HG03565 (cell line): Measurements from ENCODE around the gene SCN5A.

Experiments used
- ATAC-seq: cut with Tn5 transposase; IDR thresholded peaks from one replicate; pipeline ENCODE4 v1.9.1; 2021; ENCODE audit warnings: mild to moderate bottlenecking, moderate library complexity; ENCODE audit not compliant: unreplicated experiment

SCN5A gene

DNA sequence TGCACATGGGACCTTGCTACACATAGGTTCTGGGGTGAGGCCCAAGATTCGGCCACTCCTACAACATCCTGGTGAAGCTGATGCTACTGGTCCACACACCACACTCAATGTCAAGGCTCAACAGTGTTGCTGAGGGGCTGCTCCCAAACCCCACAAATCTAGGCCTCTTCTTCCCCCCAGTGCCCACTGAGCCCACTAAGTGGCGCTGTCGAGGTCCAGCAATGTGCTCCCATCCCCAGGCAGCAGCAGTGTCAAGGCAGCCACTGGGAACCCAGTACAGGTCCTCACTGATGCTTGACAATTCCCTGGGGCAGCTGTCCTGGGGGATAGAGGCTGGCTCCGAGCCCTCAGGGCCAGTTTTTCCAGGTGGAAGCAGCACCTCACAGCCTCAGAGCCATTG, 21.5 kb downstream of the SCN5A start:
- no peak for ATAC-seq

GRCh38 chr3:38626171-38626570, 23.3 kb downstream of the SCN5A start:
- no peak for ATAC-seq

DNA sequence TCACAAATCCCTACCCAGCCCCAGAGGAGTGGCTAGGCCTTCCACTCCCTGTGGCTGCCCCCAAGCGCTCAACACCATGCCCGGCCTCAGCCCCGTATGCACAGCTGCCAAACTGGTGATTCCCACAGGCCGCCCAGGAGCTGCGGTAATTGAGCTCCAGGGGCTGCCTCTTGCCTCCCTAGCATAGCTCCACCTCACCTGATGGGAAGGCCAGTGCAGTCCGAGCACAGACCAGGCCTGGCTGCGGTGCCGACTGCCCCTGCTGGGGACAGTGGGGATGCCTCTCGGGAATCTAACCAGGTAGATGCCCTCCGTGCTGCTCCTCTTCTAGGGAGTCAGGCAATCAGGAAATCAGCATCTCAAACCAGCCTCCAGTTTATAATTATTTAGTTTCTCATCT, 25.9 kb downstream of the SCN5A start:
- no peak for ATAC-seq

DNA sequence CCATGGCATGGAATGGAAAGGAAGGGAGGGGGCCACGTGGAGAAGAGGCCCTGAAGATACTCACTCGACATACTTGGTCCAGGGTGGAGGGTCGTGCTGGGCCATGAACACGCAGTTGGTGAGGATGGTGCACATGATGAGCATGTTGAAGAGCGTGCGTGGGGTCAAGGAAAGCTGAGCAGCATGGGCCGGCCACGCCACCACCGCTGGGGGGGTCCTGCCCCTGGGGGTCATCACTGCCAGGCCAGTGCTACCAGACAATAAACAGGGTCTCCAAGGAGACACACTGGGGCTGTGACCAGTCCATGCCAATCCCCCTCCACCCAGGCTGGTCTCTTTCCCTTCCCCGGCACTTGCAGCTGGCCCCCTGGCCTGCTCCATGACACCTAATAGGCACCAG, 27.2 kb downstream of the SCN5A start:
- ATAC-seq, result no peak

GRCh38 chr3:38620236-38620635, 29.3 kb downstream of the SCN5A start:
- ATAC-seq, result no peak

DNA sequence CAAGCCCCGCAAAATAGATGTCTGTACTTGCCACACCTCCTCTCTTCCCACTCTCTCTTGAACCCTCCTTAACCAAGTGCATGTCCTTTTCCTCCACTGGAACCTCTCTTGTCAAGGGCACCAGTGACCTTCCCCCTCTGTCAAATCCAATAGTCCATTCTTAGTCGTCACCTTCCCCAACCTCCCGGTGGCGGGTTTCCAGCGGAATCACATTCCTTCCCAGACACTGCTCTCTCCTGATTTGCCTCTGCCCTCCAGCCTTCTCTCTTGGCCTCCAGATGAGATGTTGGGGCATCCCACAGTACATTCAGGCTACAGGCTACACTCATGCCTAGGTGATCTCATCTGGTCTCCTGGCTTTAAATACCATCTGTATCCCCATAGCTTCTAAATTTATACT, 31.1 kb downstream of the SCN5A start:
- no peak for ATAC-seq

DNA sequence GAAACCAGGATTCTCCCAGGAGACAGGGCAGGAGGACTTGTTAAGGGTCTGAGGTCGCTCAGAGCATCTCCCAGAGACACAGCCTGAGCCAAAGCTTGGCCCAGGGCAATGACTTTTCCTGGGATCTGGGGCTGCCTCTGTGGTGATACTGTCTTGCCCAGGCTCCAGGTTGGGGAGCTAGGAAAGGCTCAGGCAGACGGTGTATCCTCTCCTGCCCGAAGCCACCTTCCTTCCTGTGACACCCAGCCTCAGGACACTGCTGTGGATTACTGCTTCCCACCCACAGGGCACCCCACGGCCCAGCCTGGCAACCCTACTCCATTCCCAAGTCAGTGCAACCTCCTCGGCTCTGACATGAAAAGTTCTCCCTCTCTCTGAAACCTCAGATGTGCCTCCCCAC, 31.9 kb downstream of the SCN5A start:
- ATAC-seq, result no peak

- no peak for ATAC-seq
These were observed 32.4 kb downstream of the SCN5A start for GRCh38 chr3:38617137-38617536.

GRCh38 chr3:38616658-38617057, 32.8 kb downstream of the SCN5A start:
- no peak for ATAC-seq

DNA sequence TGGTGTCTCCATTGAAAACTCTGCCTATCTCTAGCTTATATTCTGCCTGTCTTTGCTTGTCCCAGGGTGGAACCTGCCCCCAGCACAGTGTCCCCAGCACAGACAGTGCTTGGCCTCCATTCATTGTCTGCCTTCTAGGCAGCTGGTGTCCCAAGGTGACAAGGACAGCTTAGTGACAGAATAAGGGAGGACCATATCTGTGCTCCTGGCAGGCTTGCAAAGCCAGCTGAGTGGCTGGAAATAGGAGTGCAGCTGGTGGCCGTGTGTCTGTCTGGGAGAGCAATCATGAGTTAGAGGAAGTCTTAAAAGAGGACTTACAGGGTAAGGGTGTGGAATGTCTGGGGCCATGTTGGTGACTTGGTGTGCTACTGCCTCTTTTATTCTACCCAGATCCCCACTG, 33.4 kb downstream of the SCN5A start:
- no peak for ATAC-seq

GRCh38 chr3:38614651-38615352, 34.7 kb downstream of the SCN5A start:
- ATAC-seq, result no peak

DNA sequence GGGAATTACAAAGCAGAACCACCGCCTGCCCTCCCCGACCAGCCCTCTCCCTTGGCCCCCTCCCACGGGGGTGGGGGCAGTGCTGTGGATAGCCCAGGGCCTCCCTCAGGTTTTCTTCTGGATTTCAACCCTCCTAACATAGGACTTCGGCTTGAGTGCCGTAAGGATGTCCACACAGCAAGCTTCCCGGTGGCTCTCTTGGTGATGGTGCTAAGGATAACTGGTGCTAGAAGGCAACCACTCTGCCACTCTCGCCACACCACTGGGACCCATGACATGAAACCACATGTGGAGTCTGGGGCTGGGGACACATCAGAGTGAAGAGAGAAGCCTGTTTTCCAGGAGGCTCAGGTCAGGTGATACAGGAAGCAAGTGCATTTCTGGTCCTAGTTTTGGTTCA, 35.4 kb downstream of the SCN5A start:
- ATAC-seq, result no peak

GRCh38 chr3:38613426-38613825, 36.1 kb downstream of the SCN5A start:
- ATAC-seq, result no peak

DNA sequence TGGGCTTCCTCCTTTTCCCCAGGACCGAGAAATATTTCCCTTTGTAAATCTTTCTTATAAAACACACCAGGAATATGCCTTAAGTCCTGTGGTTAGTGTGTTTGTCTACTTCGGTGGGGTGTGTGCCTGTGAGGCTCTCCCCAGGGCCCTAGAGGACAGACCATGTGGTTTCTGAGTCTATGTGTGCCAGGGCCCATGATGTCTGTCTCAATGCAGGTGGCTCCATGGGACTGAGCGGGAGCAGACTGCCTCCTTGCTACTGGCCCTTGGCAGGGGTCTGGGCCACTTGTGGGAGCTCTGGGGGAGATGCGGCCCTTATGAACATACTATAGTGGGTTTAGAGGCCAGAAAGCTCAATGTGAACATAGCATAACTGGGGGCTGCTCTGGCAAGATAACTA, 37.6 kb downstream of the SCN5A start:
- no peak for ATAC-seq

DNA sequence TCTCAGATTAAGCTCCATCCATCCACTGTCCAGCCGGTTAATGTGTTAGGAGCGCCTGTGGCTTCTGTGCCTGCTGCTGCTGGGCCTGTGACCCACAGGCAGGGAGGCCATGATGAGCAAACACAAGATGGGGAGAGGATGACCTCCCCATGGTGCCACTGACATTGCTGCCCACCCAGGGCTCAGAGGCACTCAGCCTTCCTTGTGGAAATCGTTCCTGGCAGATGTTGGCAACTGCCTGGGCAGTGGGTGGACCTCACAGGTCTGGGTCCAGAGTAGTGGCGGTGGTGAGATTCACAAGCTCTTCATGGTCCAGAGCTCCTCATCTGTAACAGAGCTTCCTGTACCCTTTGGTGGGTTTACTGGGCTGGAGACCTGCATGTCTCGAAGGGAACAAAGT, 38.6 kb downstream of the SCN5A start:
- ATAC-seq, result no peak

- ATAC-seq, result no peak
These were observed 39.1 kb downstream of the SCN5A start for GRCh38 chr3:38610436-38610835.

DNA sequence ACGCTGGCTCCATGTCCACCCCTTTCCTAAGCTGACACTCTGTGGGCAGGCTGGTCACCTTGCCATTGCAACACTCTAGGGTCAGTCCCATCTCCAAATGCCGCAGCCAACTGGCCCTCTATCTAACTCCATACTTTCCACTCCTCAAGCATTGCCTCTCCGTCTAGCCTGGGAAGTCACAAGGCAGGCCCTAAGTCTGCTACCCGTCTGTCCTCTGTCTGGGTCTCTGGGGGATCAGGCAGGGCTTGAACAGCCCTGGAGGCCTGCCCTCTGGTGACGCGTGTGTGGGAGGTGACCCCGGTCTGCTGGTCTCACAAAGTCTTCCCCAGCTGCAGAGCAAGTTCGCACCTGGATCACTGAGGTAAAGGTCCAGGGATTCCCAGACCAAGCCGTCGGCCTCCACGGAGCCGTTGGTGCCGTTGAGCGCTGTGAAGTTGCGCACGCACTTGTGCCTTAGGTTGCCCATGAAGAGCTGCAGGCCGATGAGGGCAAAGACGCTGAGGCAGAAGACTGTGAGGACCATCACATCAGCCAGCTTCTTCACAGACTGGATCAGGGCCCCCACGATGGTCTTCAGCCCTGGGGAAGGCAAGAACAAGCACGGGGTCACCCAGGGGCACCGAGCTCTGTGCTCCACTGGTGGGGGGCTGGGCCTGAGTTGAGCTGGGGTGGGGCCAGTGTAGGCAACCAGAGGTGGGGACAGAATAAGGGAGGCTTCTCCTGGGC, 39.9 kb downstream of the SCN5A start:
- ATAC-seq, result no peak

DNA sequence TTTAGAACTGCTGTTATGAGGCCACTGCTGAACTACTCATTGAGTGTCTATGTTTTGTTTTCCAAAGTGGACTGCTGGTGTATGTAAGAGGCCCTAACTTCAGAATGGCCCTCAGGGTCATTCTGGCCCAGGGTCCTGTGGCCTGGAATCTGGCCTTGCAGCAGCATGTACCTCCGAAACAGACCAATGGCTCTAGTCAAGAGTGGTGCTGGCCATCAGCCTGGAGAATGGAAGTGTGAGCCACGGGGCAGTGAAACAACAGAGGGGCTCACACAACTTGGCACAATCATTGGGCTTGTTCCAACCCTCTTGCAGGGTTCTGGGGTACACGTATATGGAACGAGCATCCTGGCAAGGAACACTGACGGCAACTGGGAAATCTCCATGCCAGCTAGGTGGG, 40.5 kb downstream of the SCN5A start:
- no peak for ATAC-seq

GRCh38 chr3:38608086-38608775, 41.3 kb downstream of the SCN5A start:
- ATAC-seq, result no peak

GRCh38 chr3:38606561-38606960, 42.9 kb downstream of the SCN5A start:
- ATAC-seq, result no peak

DNA sequence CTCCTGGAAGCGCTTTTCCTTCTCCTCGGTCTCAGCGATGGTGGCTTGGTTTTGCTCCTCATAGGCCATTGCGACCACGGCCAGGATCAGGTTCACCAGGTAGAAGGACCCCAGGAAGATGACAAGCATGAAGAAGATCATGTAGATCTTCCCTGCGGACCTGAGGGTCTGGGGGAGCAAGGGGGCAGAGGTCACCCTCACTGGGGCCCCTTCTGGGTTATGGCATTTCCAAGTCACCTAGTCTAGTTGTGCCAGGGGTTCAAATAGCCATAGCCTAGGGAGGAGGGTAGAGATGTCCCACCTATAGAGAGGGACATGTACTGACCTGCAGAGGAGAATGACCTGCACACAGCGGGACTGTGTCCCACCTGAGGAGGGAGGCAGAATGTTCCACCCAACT, 43.5 kb downstream of the SCN5A start:
- no peak for ATAC-seq

DNA sequence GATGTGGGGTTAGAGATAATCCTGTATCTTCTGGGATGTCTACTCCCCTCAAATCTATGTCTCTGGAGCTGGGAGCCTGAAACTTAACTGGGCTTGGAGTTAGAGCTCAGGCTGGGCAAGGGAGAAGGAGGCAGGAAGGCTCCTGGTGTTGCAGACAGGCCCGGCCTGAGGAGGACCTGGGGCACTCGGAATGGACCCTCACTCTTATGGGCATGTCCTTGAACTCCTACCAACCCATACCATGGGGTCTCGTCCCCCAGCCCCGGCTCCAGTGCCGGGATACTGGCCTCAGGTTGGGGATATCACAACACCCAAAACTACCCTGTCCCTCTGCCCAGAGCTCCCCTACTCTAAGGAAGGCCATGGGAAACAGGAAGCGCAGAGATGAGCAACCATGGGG, 45.2 kb downstream of the SCN5A start:
- no peak for ATAC-seq
